LHCN-M2 (cell line): ENCODE measurements around the gene TMEM107. TPM values are rescaled to one million over a fixed set of nuclear protein-coding genes. Genes with fewer than 3 reads are reported as not detected.

Experiments used
- DNase-seq: peaks from one replicate; pipeline ENCODE4 v3.0.0-alpha.2; 2012; ENCODE audit warnings: low read depth
- total RNA-seq: library from RNA; depleted of rRNA; stranded (reverse); fragments of >200 nt; gene quantifications from 2 replicates; pipeline ENCODE4 v1.2.3, GENCODE V29; 2014

The TMEM107 gene
- total RNA-seq, 1 experiment from 2014 or later = 40.0 TPM

DNA sequence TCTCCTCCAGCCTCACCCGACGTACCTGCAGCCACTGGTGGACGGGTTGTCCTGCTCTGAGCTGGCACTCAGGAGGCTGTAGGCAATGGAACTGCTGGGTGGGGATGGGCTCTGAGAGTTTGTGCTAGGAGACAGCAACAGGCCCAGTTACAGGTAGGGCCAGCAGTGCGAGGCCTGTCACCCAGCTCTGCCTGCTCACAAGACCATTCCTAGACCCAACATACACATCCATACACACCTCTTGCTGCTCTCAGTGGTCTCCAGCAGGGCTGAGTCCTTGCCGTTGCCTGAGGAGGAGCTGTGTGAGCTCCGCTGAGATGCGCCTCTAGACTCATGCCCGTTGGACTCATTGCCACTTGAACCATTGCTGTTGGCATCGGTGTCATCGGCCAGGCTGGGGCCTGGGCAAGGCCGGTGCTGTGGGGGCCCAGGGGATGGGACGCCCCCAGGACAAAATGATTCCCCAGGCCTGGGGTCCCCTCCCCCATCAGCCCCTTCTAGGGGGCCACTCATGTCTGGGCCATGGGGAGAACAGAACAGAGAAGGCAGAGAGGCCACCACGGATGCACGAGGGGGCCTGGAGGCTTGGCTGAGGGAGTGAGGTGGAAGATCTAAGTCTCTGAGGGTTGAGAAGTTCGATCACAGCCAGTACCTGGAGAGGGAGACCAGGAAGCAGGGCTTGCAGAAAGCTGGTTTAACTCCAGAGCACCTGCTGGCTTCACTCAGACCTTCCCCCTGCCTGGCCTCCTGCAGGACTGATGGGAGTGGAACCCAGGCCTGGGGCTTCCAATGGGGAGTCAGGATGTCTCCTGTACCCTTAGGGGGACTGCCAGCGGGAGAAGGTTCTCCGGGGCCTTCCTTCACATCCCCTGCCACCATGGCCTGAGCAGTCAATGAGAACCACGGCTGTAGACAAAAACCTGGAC, 25.7 kb downstream of the TMEM107 start:
- peak; percentile 51 for DNase-seq

DNA sequence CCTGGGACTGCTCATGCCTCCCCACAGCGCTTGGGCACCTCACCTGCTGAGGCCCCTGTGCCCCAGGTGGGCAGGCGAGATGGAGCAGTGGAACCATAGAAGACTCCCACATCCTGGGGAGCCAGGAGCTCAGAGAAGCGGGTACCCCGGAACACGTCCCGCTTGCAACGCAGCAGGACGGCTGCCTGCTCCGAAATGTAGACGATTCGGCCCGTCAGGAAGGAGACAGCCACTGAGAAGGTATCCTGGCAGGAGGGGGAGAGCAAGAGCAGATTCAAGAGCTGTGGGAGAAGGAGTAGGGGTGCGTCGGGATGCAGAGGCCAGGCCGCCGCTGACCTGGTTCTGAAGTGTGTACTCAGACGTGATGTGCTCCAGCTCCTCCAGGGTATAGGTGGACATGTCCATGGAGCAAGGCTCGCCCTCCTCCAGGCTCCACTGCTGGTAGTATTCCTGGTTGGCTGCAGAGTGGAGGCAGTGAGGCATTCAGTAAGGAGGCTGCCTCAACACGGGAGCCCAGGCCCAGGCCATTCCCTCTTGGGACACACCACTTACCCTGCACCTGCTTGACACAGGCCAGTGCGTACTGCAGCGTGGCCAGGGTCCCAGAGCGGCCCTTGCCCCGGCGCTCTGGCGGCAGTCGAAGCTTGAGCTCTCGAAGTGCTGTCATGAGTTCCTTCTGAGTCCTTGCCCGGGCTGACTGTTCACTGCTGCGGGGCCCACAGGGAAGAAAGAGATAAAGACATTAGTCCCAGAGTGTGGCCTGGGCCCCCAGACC, 26.6 kb downstream of the TMEM107 start:
- DNase-seq = no peak

DNA sequence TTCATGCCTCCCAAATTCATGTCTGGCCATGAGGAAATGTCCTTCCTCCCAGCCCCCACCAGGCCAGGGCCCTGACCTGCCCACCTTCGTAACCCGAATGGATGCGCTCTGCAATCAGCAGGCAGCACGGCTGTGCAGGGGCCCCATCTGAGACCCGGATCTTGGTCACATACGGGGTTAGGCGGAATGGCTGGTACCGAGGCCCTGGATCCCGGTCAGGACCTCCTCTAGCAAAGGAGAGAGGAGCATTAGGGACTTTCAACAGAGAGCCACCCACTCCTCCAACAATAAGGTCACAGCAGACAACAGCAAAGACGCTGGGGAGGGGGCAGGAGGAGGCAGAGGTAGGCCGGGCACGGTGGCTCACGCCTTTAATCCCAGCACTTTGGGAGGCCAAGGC, 27.6 kb downstream of the TMEM107 start:
- DNase-seq = no peak

DNA sequence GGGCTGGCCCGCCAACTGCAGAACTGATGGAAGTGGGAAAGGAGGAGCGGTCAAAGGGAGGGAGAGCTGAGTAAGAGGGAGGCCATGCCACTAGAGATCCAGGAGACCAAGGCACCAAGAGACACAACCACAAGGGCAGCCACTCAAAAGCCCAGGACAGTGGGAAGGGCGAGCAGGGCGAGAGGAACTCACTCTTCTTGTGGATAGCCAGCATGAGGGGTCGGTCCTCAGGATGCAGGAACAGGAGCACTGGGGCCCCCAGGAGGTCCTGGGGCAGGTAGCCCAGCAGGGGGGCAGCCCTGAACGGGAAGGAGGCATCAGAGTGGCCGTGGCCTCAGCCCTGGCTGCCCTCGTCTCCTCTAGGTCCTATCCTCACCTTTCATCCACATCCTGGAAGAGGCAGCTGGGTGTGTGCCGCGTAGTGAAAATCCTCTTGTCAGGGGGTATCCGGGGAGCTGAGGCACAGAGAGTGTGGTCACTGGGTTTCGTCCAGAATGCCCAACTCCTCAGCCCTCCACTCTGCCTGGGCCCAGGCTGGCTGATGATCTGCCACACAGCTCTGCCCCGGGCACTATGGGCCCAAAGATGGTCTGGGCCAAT, 28.3 kb downstream of the TMEM107 start:
- no peak for DNase-seq

DNA sequence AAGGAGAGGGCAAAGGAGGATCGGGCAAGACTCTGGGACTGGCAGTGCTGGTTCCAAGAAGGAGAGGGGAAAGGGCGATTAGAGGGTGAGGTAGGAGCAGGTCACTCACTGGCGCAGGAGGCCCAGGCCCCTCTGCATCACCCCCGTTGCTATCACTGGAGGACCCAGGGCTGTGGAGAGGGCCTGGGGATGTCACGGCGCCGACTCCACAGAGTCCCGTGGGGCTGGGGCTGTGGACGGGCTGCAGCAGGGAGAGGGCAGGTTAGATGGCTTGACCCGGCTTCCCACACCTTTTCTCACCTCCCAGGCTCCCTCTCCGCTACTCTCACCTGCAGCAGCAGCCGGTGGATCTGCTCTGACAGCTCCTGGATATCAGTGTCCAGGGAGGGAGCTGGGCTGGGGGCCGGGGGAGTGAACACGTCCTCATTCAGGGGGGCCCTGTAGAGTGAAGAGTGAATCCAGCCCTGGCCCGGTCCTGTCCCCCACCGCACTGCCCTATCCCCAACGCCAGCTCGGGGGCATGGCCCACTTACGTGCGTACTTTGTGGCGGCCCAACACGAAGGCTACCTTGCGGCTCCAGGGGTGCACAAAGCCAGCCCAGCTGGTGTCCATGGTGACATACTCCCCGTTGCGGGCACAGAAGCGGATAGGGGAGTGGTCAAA, 28.9 kb downstream of the TMEM107 start:
- no peak for DNase-seq

DNA sequence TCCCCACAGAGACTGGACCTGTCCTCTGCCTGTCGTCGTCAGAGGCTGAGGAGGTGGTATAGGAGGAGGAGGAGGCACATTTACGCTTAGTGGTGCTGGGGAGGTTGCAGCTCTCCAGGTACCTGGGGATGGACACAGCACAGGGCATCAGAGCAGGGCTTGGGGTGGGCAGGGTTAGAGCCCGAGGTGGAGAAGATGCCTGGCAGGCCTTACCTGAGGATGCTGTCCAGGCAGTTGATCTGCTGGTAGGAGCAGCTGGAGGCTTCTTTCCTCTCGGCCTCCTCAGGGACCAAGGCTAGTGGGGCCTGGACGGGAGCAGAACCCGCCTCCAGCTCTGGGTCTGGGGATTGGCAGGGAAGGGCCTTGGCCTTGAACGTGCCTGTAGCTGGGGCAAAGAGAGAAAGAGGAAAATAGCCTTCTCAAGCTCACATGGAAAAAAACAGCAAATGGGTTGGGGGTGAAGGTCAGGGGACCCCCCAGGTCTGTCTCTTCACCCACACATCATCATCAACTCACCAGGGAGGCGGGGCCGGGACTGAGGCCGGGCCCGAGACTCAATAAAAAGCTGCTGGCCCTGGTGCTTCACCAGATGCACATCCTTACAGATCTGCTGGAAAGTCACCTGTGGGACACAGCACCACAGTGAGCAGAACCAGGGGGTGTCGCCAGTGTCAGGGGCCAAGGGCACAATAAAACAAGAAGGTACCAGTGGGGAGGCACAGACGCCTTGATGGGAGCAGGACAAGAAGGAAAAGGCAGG, 29.6 kb downstream of the TMEM107 start:
- no peak for DNase-seq

DNA sequence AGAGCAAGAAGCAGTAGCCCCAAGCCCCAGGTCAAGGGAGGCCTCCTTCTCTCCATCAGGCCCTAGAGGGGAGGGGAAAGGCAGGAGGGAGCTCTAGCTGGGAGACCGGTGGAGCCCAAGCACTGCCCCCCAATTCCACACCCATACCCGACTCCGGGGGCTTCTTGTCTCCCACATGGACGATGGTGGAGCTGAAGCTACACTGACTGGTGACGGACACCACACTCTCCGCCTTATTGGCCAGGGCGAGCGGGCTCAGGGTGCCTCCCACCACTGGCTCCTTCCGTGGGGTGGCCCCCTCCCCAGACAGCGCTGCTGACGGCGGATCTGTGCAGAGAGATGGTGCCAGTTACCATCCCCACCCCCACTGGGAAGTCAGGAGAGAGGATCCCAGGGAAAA, 30.4 kb downstream of the TMEM107 start:
- no peak for DNase-seq

DNA sequence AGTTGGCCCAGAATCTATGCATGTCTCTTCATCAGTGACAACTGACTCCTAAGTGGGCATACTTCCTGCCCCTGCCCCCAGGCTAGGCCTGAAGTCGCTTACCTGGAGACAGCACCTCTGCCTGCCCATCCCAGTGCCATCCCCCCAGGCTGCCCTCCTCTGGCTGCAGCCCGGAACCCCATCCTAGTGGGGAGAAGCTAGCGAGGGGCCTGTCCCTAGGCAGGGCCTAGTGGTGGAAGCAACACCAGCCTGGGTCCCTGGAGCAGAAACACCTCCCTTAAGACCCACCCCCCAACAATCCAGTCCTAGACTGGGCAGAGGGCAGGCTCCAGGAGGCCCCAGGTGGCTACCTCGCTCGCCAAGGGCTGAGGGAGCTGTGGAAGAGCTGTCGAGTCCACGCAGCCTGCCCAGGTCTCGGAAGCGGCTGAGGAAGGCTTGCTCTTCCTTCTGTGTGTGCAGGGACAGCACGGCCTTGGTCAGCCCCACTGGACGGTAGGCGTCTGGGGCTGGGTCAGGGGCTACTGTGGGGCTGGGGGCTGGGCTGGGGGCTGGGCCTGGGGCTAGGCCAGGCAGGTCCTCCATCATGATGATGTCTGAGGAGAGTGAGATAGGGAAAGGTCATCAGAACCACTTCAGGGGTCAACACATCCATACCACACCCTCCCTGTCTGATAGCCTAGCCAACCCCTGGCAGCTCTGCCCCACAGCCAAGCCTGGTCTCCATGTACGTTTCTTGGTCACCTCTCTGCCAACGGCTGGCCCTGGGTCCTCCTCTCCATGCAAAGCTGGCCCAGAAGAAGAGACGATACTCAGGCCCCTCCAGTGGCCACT, 31.6 kb downstream of the TMEM107 start:
- DNase-seq = no peak

DNA sequence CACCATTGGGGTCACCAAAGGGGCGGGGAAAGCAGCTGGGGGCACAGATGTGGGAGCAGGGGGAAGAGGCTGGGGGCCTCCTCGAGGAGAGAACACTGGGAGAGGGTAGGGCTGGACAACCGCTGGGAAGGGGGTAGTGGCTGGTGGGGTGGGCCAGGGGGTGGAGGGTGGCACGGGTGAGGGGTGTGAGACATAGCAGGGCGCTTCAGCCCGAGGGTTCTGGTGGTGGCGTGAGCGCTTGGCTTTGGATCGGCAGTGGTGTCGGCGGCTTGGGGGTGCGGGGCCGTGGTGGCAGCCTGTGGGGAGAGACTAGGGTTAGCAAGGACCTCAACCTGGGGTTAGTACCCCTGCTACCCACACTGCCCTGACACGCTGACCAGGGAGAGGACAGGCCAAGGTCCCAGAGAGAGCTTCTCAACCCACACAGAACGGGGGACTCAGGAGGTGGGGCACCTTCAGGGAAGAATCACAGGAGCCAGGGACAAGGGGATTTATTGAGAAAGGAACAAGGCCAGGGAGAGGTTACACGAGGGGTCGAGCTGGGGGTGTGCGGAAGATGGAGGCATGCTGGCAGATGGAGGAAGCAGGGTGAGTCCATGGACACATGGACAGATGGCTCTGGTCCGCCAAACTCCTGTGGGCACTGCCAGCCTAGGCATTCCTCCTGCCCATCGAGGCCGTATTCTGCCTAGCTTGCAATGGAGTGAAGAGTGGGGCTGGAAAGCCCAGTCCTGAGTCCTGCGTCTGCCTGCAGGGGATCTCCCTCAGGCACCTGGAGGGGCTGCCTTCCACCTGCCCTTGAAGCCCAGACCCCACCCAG, 32.4 kb downstream of the TMEM107 start:
- no peak for DNase-seq

DNA sequence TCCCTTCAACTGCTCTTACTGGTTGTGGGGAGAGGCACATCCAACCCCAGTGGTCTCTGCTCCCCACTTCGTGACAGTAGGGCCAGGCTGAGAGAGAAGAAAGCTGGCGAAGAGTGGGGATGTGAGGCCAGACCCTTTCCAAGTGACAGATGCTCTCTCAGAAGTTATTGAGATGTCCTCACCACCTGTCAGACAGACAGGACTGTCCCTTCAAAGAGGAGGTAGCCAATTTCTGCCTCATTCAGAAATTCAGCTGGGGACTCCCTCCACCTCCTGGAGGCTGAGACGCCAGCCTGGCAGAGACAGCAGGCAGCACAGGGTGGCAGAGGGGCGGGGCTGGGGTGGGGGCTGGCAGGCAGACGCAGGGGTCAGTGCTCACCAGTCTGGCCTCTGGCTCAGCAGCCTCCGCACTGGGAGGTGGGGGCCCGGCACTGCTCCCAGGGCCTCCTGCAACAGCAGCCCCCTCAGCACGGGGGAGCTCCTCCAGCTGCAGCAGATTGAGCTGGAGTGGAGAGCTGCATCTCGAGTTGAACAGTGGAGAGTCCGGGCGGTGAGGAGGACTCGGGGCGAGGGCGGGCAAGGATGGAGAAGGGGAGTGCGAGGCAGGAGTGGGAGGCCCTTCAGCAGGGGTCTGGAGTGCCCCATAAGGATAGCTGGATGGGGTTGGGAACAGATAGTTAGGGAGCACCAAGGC, 33.1 kb downstream of the TMEM107 start:
- no peak for DNase-seq

DNA sequence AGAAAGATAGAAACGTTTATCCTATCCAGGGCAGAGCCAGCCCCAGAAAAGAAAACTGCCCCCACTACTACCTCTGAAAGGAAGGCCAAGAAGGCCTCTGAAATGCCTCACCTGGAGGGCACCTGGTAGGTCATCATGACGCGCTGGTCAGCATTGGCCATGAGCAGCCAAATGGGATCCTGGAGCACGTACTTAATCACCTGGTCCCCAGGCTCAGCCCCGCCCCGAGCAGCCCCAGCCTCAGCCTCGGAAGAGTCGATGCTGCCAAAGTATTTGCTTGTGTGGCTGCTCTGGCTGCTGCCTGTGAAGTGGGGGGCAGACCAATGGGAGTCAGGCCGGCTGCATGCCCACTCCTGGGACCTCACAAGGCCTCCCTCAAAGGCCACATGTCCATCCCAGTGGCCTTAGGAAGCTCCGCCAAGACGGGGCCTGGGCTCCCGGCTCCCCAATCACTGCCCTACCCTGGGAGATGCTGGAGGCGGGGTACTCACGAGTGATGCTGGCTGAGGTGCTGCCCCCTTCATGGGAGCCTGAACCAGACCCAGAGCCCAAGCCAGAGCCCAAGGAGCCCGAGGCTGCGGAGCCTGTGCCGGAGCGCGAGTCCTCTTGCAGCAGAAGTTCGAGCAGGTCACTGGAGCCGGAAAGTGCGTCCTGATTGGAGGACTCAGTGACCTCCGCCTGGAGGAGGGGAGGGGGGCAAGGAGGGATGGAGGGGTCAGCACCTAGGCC, 33.9 kb downstream of the TMEM107 start:
- DNase-seq = no peak

DNA sequence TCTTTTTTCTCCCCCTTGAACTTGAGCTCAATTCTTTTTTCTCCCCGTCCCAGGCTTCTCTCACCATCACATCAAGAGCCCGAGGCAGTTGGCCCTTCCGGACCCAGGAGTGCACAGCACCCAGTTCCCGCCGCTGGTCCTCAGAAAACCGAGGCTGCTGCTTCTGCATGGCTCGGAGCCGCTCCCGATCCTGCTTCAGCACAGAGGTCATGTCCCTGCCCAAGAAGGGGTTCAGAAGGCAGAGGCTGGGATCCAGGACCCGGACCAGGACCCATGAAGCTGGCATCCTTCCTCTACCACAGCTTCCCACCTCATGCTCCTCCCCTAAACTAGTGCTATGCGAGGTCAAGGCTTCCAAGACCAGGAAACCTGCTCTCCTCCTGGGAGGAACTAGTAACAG, 34.4 kb downstream of the TMEM107 start:
- no peak for DNase-seq

DNA sequence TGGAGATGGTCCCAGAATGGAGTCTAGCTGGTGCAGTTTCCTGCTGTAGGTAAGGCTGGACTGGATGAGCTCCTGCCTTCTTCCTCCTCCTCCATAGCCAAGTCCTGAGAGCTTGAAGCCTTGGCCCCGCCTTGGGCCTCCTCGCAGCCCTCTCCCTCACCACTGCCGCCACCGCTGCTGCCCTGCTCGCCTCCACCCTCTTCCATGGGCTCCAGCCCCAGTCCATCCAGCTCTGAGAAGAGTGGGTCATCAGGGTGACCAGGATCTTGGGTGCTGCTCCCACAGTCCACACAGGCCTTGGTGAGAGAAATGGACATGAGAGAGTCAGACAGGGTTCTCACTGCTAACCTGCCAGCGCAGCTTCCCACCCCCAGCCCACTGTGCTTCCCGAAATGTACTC, 35.1 kb downstream of the TMEM107 start:
- no peak for DNase-seq

DNA sequence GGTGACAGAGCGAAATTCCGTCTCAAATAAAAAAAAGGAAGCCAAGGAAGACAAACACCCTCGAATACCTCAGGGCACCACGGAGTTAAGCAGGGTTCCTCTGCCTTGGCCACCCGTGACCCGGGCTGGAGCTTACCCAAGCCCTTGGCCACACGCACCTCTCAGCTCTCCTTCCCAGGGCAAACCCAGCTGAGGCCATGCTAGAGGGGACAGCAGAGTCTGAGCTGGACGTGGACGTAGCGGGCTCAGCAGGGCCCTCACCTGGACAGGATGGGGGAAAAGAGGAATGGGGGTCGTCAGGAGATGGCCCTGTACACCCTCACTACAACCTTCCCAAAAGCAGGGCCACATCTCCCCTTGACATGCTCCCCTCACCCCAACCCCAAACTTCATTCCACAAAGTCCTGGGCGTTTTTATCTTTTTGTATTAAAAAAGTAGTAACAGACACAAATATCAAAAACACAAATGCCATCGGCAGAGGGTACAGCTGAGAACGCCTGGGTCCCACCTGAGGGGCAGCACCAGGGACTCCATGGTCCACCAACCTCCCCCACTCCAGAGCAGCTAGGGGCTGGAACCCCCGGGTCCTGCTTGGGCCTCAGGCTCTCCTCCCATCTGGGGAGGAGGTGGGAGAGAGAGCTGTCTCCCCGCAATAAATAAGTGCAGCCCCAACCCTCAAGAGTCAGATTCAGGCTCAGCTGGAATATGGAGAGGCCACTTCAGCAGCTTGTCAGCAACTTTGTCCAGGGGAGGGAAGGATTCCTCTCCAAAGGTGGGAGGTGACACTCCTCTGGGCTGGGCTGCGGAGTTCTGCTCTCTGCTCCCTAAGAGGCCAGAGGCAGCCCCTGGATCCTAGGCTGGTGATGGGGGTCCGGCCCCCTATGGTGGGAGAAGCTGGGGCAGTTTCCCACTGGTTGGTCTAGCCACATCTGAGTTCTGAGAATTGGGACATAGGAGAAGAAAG, 35.8 kb downstream of the TMEM107 start:
- no peak for DNase-seq

DNA sequence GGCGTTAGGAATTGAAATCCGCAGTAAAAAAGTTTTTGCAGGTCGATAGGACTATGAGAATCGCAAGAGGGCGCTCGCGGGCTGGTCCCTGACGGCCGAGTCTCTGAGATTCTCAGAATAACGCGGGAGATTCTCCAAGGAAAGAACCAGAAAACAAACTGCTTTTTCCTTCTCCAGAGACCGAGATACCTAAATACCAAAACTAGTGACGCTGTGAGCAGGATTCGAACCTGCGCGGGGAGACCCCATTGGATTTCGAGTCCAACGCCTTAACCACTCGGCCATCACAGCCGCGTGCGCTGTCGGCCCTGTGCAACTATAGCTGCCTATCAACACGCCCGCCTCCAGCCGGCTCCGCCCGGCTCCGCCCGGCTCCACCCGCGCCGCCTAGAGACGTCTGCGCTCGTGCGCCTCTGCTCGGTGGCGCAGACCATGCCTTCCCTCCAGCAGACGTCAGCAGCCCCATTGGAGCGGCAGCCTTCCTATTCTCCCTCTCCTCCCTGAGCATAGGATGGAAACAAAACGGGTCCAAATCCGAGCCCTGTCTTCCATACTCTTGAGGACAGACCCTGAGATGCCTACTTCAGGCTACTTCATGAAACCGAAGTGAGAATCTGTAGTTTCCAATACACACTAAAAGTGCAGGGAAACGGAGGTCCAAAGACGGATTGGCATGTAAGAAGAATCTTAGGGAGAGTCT, 37.4 kb downstream of the TMEM107 start:
- peak; percentile 99 for DNase-seq

DNA sequence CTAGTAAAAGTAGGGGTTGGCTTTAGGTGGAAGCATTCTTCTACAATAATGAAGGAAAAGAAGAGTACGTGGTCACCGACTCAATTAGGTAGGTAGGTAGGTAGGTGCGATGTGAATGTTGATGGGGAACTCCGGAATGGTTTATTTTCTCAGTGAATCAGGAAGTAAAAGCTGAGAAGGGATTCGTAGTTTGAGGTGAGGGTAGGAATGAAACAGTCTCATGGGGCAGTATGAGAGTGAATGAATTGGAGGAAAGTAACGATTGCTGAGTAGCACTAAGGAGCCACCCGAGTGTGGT, 37.9 kb downstream of the TMEM107 start:
- no peak for DNase-seq
